Neuronal stem cell (in vitro differentiated cells): ENCODE data around the gene DTX1.

Experiments used
- DNase-seq: peaks from one replicate; pipeline ENCODE4 v3.0.0-alpha.2; 2013; ENCODE audit warnings: low spot score
- H2AFZ ChIP-seq: one replicate; pipeline ENCODE4 v1.6.1; 2013; ENCODE audit warnings: mild to moderate bottlenecking, low read length, inconsistent platforms
- H2AK5ac ChIP-seq: 2 replicates; pipeline ENCODE4 v1.6.1; 2013; ENCODE audit warnings: low read depth, mild to moderate bottlenecking, inconsistent platforms, low read length, moderate library complexity, mixed read lengths
- H2BK120ac ChIP-seq: 2 replicates; pipeline ENCODE4 v1.6.1; 2013; ENCODE audit warnings: low read depth, mild to moderate bottlenecking, inconsistent platforms, low read length, moderate library complexity, mixed read lengths
- H2BK12ac ChIP-seq: one replicate; pipeline ENCODE4 v1.6.1; 2013; ENCODE audit warnings: low read length, inconsistent platforms
- H2BK15ac ChIP-seq: 2 replicates; pipeline ENCODE4 v1.6.1; 2013; ENCODE audit warnings: mild to moderate bottlenecking, low read length, inconsistent platforms, mixed read lengths
- H2BK5ac ChIP-seq: one replicate; pipeline ENCODE4 v1.6.1; 2013; ENCODE audit warnings: inconsistent platforms, mild to moderate bottlenecking, low read length, moderate library complexity
- H3K14ac ChIP-seq: one replicate; pipeline ENCODE4 v1.6.1; 2013; ENCODE audit warnings: low read length, inconsistent platforms
- H3K18ac ChIP-seq: 2 replicates; pipeline ENCODE4 v1.6.1; 2013; ENCODE audit warnings: low read length, inconsistent platforms
- H3K23ac ChIP-seq: 2 replicates; pipeline ENCODE4 v1.6.1; 2013; ENCODE audit warnings: low read depth, mild to moderate bottlenecking, mixed read lengths, low read length, inconsistent platforms; ENCODE audit not compliant: poor library complexity
- H3K27ac ChIP-seq: replicated peaks from 3 replicates; pipeline ENCODE4 v1.5.1; 2013; ENCODE audit warnings: low read length, inconsistent platforms
- H3K27me3 ChIP-seq, 3 experiments: 2 replicates each; pipeline ENCODE4 v1.6.1; 2013; ENCODE audit warnings: low read length in 3 of 3, mild to moderate bottlenecking in 2 of 3, inconsistent platforms in 1 of 3, low read depth in 1 of 3, mixed read lengths in 1 of 3, moderate library complexity in 1 of 3; ENCODE audit not compliant: control insufficient read depth in 3 of 3, insufficient read depth in 3 of 3
- H3K36me3 ChIP-seq, 2 donors: replicated peaks in 1 of 2; 2 replicates each; pipeline ENCODE4 v1.6.1; 2013; ENCODE audit warnings: low read length in 2 of 2; ENCODE audit not compliant: control insufficient read depth in 2 of 2, insufficient read depth in 2 of 2
- H3K4ac ChIP-seq: 2 replicates; pipeline ENCODE4 v1.6.1; 2013; ENCODE audit warnings: inconsistent platforms, mild to moderate bottlenecking, low read length, moderate library complexity
- H3K4me1 ChIP-seq, 2 donors: 1 replicate in 1 of 2; 2 replicates in 1 of 2; pipeline ENCODE4 v1.6.1; 2013; ENCODE audit warnings: low read length in 2 of 2, low read depth in 1 of 2; ENCODE audit not compliant: control insufficient read depth in 2 of 2, insufficient read depth in 1 of 2
- H3K4me2 ChIP-seq: one replicate; pipeline ENCODE4 v1.6.1; 2013; ENCODE audit warnings: mild to moderate bottlenecking, low read length, inconsistent platforms; ENCODE audit not compliant: insufficient read depth, poor library complexity, severe bottlenecking
- H3K4me3 ChIP-seq, 2 donors: 2 replicates each; pipeline ENCODE4 v1.5.1; 2013; ENCODE audit warnings: low read length in 2 of 2, mild to moderate bottlenecking in 2 of 2, inconsistent platforms in 1 of 2, moderate library complexity in 1 of 2
- H3K79me1 ChIP-seq: one replicate; pipeline ENCODE4 v1.6.1; 2013; ENCODE audit warnings: low read depth, mild to moderate bottlenecking, inconsistent platforms, low read length, moderate library complexity
- H3K9ac ChIP-seq: one replicate; pipeline ENCODE4 v1.6.1; 2013; ENCODE audit warnings: mild to moderate bottlenecking, low read depth, low read length, inconsistent platforms; ENCODE audit not compliant: poor library complexity
- H3K9me3 ChIP-seq, 2 donors: replicated peaks in 1 of 2; 2 replicates each; pipeline versions ENCODE3 to v1.6.1; 2013; ENCODE audit warnings: low read length in 2 of 2, mild to moderate bottlenecking in 2 of 2, inconsistent platforms in 1 of 2, low read depth in 1 of 2, mixed read lengths in 1 of 2, moderate library complexity in 1 of 2; ENCODE audit not compliant: control insufficient read depth in 2 of 2, insufficient read depth in 1 of 2
- H4K8ac ChIP-seq: one replicate; pipeline ENCODE4 v1.6.1; 2013; ENCODE audit warnings: low read depth, mild to moderate bottlenecking, inconsistent platforms, low read length, moderate library complexity
- H4K91ac ChIP-seq: one replicate; pipeline ENCODE4 v1.6.1; 2013; ENCODE audit warnings: low read length, low read depth, mild to moderate bottlenecking, inconsistent platforms; ENCODE audit not compliant: poor library complexity
- WGBS, 2 donors: extraction: QIAGEN DNeasy Blood & Tissue Kit; methylation state at CpG; one replicate each; pipeline ENCODE4 v1.1.7; 2013; ENCODE audit warnings: missing lambda C conversion rate in 2 of 2, mixed read lengths in 1 of 2; ENCODE audit not compliant: insufficient read length in 2 of 2, insufficient replicate concordance in 1 of 2; ENCODE audit errors: extremely low coverage in 2 of 2; 5-methylcytosine and 5-hydroxymethylcytosine counted together

DTX1 gene

DNA sequence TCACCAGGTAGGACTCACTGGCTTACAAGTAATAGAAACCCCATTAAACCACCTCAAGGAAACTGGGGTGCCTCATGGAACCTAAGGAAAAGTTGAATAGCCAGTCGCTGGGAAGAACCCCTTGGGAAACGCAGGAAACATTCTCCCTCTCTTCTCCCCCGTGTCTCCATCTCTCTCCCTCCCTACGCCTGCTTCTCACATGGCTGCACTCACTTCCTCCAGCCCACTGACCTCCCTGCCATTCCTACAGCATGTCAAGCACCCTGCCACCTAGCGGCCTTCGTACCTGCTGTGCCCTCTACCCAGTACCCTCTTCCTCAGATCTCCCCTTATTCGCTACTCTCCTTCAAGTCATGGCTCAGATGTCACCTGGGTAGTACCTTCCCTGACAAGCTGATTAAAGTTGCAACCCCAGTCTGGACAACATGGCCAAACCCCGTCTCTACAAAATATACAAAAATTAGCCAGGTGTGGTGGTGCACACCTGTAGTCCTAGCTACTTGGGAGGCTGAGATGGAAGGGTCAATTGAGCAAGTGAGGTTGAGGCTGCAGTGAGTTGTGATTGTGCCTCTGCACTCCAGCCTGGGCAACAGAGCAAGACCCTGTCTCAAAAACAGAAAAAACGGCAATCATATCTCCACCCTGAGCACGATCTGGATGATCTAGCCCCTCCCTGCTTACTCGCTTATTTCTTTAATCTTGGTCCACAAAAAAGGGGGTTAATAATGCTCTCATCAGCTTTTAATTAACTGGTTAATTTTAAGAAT lies 6.4 kb upstream of the DTX1 start:
- no peak overlapping the region for H3K4me3 ChIP-seq
- H3K9me3 ChIP-seq, result no peaks in the 10 kb centered on the region
- no peak overlapping the region for H2BK5ac ChIP-seq
- H2BK120ac ChIP-seq, result no peak overlapping the region
- no CpG with 5 or more reads among the region's 11 CpGs for whole genome bisulfite sequencing, 2 donors
- H2BK12ac ChIP-seq, result no peak overlapping the region
- no peak overlapping the region for H3K27ac ChIP-seq
- no peak overlapping the region for H2AK5ac ChIP-seq
- H3K18ac ChIP-seq, result no peak overlapping the region
- H3K4me1 ChIP-seq, result peaks cover 0 to 1% of the 10 kb centered on the region in 2 donors
- H3K14ac ChIP-seq, result no peak overlapping the region
- no peaks in the 10 kb centered on the region for H3K79me1 ChIP-seq
- no peaks in the 10 kb centered on the region for H3K36me3 ChIP-seq
- no peak overlapping the region for H2BK15ac ChIP-seq
- H4K91ac ChIP-seq, result no peak overlapping the region
- H3K4ac ChIP-seq, result no peak overlapping the region
- H3K27me3 ChIP-seq, result peaks cover 0 to 19% (median 6%) of the 10 kb centered on the region in 3 experiments
- H4K8ac ChIP-seq, result no peak overlapping the region
- H3K23ac ChIP-seq, result no peak overlapping the region
- no peak for DNase-seq
- H2AFZ ChIP-seq, result no peak overlapping the region
- no peak overlapping the region for H3K4me2 ChIP-seq
- no peak overlapping the region for H3K9ac ChIP-seq

DNA sequence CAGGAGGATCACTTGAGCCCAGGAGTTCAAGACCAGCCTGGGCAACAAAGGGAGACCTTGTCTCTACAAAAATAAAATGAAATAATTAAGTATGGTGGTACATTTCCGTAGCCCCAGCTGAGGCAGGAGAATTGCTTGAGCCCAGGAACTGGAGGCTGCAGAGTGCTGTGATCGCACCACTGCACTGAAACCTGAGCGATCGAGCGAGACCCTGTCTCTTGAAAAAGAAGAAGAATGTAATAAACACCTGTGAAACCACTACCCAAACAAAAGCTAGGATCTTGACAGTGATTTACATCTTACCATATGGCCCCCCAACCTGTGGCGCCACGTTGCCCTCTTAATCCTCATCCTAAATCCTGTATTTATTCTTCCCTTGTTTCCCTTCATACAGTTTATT lies 5.7 kb upstream of the DTX1 start:
- H3K18ac ChIP-seq, result no peak overlapping the region
- no peaks in the 10 kb centered on the region for H3K9me3 ChIP-seq
- DNase-seq, result no peak
- H2BK12ac ChIP-seq, result no peak overlapping the region
- no peak overlapping the region for H3K4me3 ChIP-seq
- peaks cover 0 to 26% (median 8%) of the 10 kb centered on the region in 3 experiments for H3K27me3 ChIP-seq
- no peak overlapping the region for H3K4me2 ChIP-seq
- no peak overlapping the region for H2AFZ ChIP-seq
- H3K23ac ChIP-seq, result no peak overlapping the region
- H3K36me3 ChIP-seq, result no peaks in the 10 kb centered on the region
- no peak overlapping the region for H2BK5ac ChIP-seq
- no peak overlapping the region for H3K27ac ChIP-seq
- H3K4me1 ChIP-seq, result peaks cover 0 to 1% of the 10 kb centered on the region in 2 donors
- H4K8ac ChIP-seq, result no peak overlapping the region
- H3K14ac ChIP-seq, result no peak overlapping the region
- no peak overlapping the region for H3K4ac ChIP-seq
- no peaks in the 10 kb centered on the region for H3K79me1 ChIP-seq
- H2AK5ac ChIP-seq, result no peak overlapping the region
- no peak overlapping the region for H2BK120ac ChIP-seq
- no peak overlapping the region for H4K91ac ChIP-seq
- no CpG with 5 or more reads among the region's 7 CpGs for WGBS, 2 donors
- no peak overlapping the region for H3K9ac ChIP-seq
- H2BK15ac ChIP-seq, result no peak overlapping the region

DNA sequence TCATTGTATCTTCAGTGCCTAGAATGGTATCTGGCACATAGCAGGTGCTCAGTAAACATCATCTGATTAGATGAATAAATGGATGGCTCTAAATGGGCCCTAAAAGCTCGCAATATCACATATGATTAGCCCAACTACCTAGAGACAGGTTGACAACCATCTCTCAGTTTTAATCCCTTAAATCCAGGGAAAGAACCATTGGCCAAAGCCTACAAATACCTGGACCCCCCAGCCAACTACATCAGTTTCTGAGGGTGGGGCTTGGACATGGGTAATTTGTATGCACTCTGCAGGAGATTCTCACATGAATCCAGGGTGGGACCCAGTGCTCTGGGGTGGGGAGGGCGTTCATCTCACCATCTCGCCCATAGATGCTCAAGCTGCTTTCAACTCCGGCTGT lies 4.8 kb upstream of the DTX1 start:
- Histone ChIP-seq H2BK120ac (no peak overlapping the region), H3K9me3 (no peaks in the 10 kb centered on the region), H4K8ac (no peak overlapping the region), H3K36me3 (no peaks in the 10 kb centered on the region), H3K4me3 (no peak overlapping the region), H3K27ac (no peak overlapping the region), H3K4me1 (peaks cover 0 to 1% of the 10 kb centered on the region in 2 donors), H3K4ac (no peak overlapping the region), H3K18ac (no peak overlapping the region), H3K4me2 (no peak overlapping the region), H4K91ac (no peak overlapping the region), H2BK5ac (no peak overlapping the region), H3K27me3 (peaks cover 0 to 35% (median 17%) of the 10 kb centered on the region in 3 experiments), H2BK12ac (no peak overlapping the region), H3K23ac (no peak overlapping the region), H3K9ac (no peak overlapping the region), H2AK5ac (no peak overlapping the region), H3K79me1 (no peaks in the 10 kb centered on the region), H3K14ac (no peak overlapping the region), H2AFZ (no peak overlapping the region), H2BK15ac (no peak overlapping the region)
- no peak for DNase-seq
- WGBS, 2 donors, result no CpG with 5 or more reads among the region's 4 CpGs

DNA sequence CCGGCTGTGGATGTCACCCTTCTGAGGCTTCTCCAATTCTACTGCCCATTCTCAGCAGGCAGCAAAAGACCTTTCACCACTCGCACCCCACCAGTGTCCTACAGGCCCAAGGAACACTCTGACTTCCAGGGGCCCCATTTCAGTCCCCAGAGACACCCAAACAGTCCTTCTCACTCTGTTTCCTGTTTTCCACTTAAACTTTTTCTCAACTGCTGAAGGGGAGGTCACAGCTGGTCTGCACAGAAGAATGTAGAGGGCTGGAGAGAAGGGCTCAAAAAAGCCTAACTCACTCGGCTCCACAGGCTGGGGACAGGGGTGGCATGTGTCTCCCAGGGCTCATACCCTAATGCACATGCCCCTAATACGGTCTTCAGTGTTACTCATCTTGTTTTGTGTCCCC lies 4.2 kb upstream of the DTX1 start:
- DNase-seq, result no peak
- no CpG with 5 or more reads among the region's 4 CpGs for WGBS, 2 donors
- no peaks in the 10 kb centered on the region for H3K79me1 ChIP-seq
- no peak overlapping the region for H3K14ac ChIP-seq
- H3K4me2 ChIP-seq, result no peak overlapping the region
- no peak overlapping the region for H2AFZ ChIP-seq
- H3K9me3 ChIP-seq, result no peaks in the 10 kb centered on the region
- peaks cover 0 to 1% of the 10 kb centered on the region in 2 donors for H3K4me1 ChIP-seq
- H3K27me3 ChIP-seq, result peaks cover 0 to 40% (median 17%) of the 10 kb centered on the region in 3 experiments
- H3K9ac ChIP-seq, result peak overlapping the region; percentile 55
- H3K27ac ChIP-seq, result no peak overlapping the region
- H2BK12ac ChIP-seq, result no peak overlapping the region
- no peak overlapping the region for H3K23ac ChIP-seq
- H2AK5ac ChIP-seq, result no peak overlapping the region
- H3K4ac ChIP-seq, result no peak overlapping the region
- H4K91ac ChIP-seq, result no peak overlapping the region
- peak overlapping the region; percentile 18 for H3K18ac ChIP-seq
- H2BK120ac ChIP-seq, result no peak overlapping the region
- H4K8ac ChIP-seq, result no peak overlapping the region
- no peak overlapping the region for H3K4me3 ChIP-seq
- no peaks in the 10 kb centered on the region for H3K36me3 ChIP-seq
- no peak overlapping the region for H2BK15ac ChIP-seq
- H2BK5ac ChIP-seq, result no peak overlapping the region
